ENCODE data around the gene SYT1. TPM values are rescaled to one million over a fixed set of nuclear protein-coding genes. Genes with fewer than 3 reads are reported as not detected.

The SYT1 gene
- total RNA-seq, 2 donors from 2014 or later: 1.0 to 22.7 TPM

GRCh38 chr12:79397609-79398008, 533.0 kb downstream of the SYT1 start:
- H3K4me3 ChIP-seq: no peak overlapping the region
- no peak for TF ChIP-seq POLR2A (IDR thresholded peaks at IDR 0.05)
- no peak for TF ChIP-seq CTCF (IDR thresholded peaks at IDR 0.05)
- intact Hi-C loops (cut with DNase I): no loop called here
- no peak for DNase-seq
- WGBS, 2 donors: 70% methylated on average over 2 of the region's 2 CpGs
- no peak overlapping the region for H3K27ac ChIP-seq
- no peak for ATAC-seq
- no peaks in the 10 kb centered on the region for H3K27me3 ChIP-seq
- no peaks in the 10 kb centered on the region for H3K9me3 ChIP-seq
- no peaks in the 10 kb centered on the region for H3K4me1 ChIP-seq
- H3K36me3 ChIP-seq (replicated peaks in 1 of 2; ENCODE audit: insufficient read depth in 1 of 2, low read depth in 2 of 2): no peaks in the 10 kb centered on the region

- 79 to 87% methylated on average over 3 of the region's 3 CpGs for WGBS, 2 donors
- ATAC-seq: no peak
- no peak for DNase-seq
- no peaks in the 10 kb centered on the region for H3K4me1 ChIP-seq
- no peaks in the 10 kb centered on the region for H3K36me3 ChIP-seq (replicated peaks in 1 of 2; ENCODE audit: insufficient read depth in 1 of 2, low read depth in 2 of 2)
- no peak overlapping the region for H3K27ac ChIP-seq
- intact Hi-C loops (cut with DNase I): no loop called here
- TF ChIP-seq CTCF (IDR thresholded peaks at IDR 0.05): no peak
- H3K27me3 ChIP-seq: no peaks in the 10 kb centered on the region
- H3K9me3 ChIP-seq: no peaks in the 10 kb centered on the region
- no peak overlapping the region for H3K4me3 ChIP-seq
These were observed 535.9 kb downstream of the SYT1 start for GRCh38 chr12:79400481-79400880.

GRCh38 chr12:79402606-79403005, 538.0 kb downstream of the SYT1 start:
- peaks cover 3% of the 10 kb centered on the region for H3K4me1 ChIP-seq
- H3K27me3 ChIP-seq: no peaks in the 10 kb centered on the region
- H3K36me3 ChIP-seq (replicated peaks in 1 of 2; ENCODE audit: insufficient read depth in 1 of 2, low read depth in 2 of 2): no peaks in the 10 kb centered on the region
- ATAC-seq: no peak
- TF ChIP-seq POLR2A (IDR thresholded peaks at IDR 0.05) (no peak), CTCF (IDR thresholded peaks at IDR 0.05) (no peak)
- no peak for DNase-seq
- H3K27ac ChIP-seq: no peak overlapping the region
- H3K4me3 ChIP-seq: no peak overlapping the region
- intact Hi-C loops (cut with DNase I): no loop called here
- no peaks in the 10 kb centered on the region for H3K9me3 ChIP-seq
- 48 to 66% methylated on average over 2 of the region's 2 CpGs for WGBS, 2 donors

GRCh38 chr12:79406993-79407392, 542.4 kb downstream of the SYT1 start:
- H3K36me3 ChIP-seq (replicated peaks in 1 of 2; ENCODE audit: insufficient read depth in 1 of 2, low read depth in 2 of 2): no peaks in the 10 kb centered on the region
- no peaks in the 10 kb centered on the region for H3K9me3 ChIP-seq
- ATAC-seq (no peak), DNase-seq (no peak)
- H3K4me3 ChIP-seq: no peak overlapping the region
- intact Hi-C loops (cut with DNase I): no loop called here
- H3K4me1 ChIP-seq: peaks cover 6% of the 10 kb centered on the region
- WGBS, 2 donors: 79% methylated on average over 1 of the region's 1 CpG
- no peaks in the 10 kb centered on the region for H3K27me3 ChIP-seq
- no peak overlapping the region for H3K27ac ChIP-seq
- TF ChIP-seq CTCF (IDR thresholded peaks at IDR 0.05): no peak
- no peak for TF ChIP-seq POLR2A (IDR thresholded peaks at IDR 0.05)
